HepG2 (cell line): ENCODE measurements around the gene CLDN7. TPM values are rescaled to one million over a fixed set of nuclear protein-coding genes. Genes with fewer than 3 reads are reported as not detected.

Experiments used
- AHR ChIP-seq: IDR thresholded peaks from 2 replicates; pipeline ENCODE4 v1.6.1; 2018; ENCODE audit warnings: missing genetic modification reagents, missing compliant biosample characterization
- CC2D1A ChIP-seq: sonication (generic); formaldehyde crosslinking; IDR thresholded peaks from 2 replicates; pipeline ENCODE4 v1.8.1; 2023; ENCODE audit warnings: mild to moderate bottlenecking, missing genetic modification reagents
- FOXA3 ChIP-seq: IDR thresholded peaks from 2 replicates; pipeline ENCODE4 v1.6.1; 2016; ENCODE audit warnings: missing genetic modification reagents, missing compliant biosample characterization
- MTA3 ChIP-seq: sonication (generic); formaldehyde crosslinking; IDR thresholded peaks from 2 replicates; pipeline ENCODE4 v1.4.0; 2020; ENCODE audit warnings: missing genetic modification reagents
- RELA ChIP-seq: sonication (generic); formaldehyde crosslinking; IDR thresholded peaks from 2 replicates; pipeline ENCODE4 v1.4.0; 2020; ENCODE audit warnings: missing genetic modification reagents
- polyA plus RNA-seq, 8 experiments: library from polyadenylated mRNA; depleted of rRNA in 3 of 8; stranded (reverse) in 7 of 8; unstranded in 1 of 8; fragments of >200 nt; fragmentation: Illumina TruSeq in 4 of 8; extraction: Trizol in 4 of 8; gene quantifications; 2 replicates each; pipeline versions ENCODE4 v1.2.1 to v1.2.3, GENCODE V29; 2011 to 2016; ENCODE audit warnings: low read depth in 4 of 8, missing spikeins in 1 of 8, mixed read lengths in 1 of 8; ENCODE audit not compliant: insufficient read depth in 1 of 8
- total RNA-seq, 5 experiments: library from RNA; depleted of rRNA; stranded (reverse); fragments of >200 nt; fragmentation: Illumina TruSeq; extraction: Trizol; gene quantifications; 2 replicates each; pipeline ENCODE4 v1.2.3, GENCODE V29; 2016; ENCODE audit warnings: low read depth in 1 of 5
- TF ChIP-seq, protein P1 (sequence below): sonication (generic); formaldehyde crosslinking; IDR thresholded peaks from 2 replicates; pipeline ENCODE4 v1.4.0; 2020; ENCODE audit warnings: missing genetic modification reagents, borderline replicate concordance
- TF ChIP-seq, protein P2 (sequence below): sonication (generic); formaldehyde crosslinking; IDR thresholded peaks from 2 replicates; pipeline ENCODE4 v1.8.0; 2022; ENCODE audit warnings: mild to moderate bottlenecking, missing genetic modification reagents; ENCODE audit not compliant: insufficient replicate concordance
- TF ChIP-seq, protein P3 (sequence below): sonication (generic); formaldehyde crosslinking; IDR thresholded peaks from 2 replicates; pipeline ENCODE4 v1.5.0; 2020; ENCODE audit warnings: missing genetic modification reagents
- TF ChIP-seq, protein P4 (sequence below): IDR thresholded peaks from 2 replicates; pipeline ENCODE4 v1.6.1; 2016; ENCODE audit warnings: missing compliant biosample characterization, missing genetic modification reagents, borderline replicate concordance
- TF ChIP-seq, protein P5 (sequence below): sonication (generic); formaldehyde crosslinking; IDR thresholded peaks from 2 replicates; pipeline ENCODE4 v1.8.0; 2022; ENCODE audit warnings: missing genetic modification reagents, mild to moderate bottlenecking, moderate library complexity, borderline replicate concordance
- TF ChIP-seq, protein P6 (sequence below): sonication (generic); formaldehyde crosslinking; IDR thresholded peaks from 2 replicates; pipeline ENCODE4 v1.4.0; 2020; ENCODE audit warnings: missing genetic modification reagents, borderline replicate concordance

Gene CLDN7
- total and polyA plus RNA-seq, 2 of the 13 experiments (the other 11 are each of a cell fraction or from before 2014, with no cell fraction given), result not detected

DNA sequence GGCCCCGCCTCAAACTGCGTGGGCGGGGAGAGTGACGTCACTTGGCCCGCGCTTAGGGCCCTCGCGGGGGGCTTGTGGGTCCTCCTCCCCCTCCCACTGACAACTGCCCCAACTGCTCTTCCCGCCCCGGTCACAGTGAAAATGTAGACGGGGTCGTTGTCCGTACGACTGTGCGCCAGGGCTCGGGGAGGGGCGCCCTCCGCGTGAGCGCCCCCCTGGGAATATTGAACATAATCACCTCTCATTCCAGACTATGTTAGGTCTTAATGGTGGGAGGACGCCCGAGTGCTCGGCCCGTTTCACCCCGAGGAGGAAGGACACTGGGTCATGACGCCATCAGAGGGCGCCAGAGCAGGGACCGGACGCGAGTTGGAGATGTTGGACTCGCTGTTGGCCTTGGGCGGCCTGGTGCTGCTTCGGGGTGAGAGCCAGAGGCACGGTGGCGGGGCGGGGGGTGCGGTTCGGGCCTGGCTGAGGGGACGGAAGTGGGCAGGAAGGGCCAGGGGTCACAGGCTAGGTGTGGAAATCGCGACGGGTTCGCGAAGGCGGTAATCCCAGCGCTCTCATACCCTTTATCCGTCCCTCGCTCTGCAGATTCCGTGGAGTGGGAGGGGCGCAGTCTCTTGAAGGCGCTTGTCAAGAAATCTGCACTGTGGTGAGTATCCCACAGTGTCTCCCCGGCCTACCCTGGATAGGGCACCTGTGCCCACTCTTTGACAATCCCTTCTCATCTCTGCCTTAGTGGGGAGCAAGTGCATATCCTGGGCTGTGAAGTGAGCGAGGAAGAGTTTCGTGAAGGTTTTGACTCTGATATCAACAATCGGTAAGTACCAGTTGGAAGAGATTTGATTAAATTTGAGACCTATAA lies 9.9 kb downstream of the CLDN7 start, which contains the start of gene ELP5 (continued):
- TF ChIP-seq, protein P1, sequence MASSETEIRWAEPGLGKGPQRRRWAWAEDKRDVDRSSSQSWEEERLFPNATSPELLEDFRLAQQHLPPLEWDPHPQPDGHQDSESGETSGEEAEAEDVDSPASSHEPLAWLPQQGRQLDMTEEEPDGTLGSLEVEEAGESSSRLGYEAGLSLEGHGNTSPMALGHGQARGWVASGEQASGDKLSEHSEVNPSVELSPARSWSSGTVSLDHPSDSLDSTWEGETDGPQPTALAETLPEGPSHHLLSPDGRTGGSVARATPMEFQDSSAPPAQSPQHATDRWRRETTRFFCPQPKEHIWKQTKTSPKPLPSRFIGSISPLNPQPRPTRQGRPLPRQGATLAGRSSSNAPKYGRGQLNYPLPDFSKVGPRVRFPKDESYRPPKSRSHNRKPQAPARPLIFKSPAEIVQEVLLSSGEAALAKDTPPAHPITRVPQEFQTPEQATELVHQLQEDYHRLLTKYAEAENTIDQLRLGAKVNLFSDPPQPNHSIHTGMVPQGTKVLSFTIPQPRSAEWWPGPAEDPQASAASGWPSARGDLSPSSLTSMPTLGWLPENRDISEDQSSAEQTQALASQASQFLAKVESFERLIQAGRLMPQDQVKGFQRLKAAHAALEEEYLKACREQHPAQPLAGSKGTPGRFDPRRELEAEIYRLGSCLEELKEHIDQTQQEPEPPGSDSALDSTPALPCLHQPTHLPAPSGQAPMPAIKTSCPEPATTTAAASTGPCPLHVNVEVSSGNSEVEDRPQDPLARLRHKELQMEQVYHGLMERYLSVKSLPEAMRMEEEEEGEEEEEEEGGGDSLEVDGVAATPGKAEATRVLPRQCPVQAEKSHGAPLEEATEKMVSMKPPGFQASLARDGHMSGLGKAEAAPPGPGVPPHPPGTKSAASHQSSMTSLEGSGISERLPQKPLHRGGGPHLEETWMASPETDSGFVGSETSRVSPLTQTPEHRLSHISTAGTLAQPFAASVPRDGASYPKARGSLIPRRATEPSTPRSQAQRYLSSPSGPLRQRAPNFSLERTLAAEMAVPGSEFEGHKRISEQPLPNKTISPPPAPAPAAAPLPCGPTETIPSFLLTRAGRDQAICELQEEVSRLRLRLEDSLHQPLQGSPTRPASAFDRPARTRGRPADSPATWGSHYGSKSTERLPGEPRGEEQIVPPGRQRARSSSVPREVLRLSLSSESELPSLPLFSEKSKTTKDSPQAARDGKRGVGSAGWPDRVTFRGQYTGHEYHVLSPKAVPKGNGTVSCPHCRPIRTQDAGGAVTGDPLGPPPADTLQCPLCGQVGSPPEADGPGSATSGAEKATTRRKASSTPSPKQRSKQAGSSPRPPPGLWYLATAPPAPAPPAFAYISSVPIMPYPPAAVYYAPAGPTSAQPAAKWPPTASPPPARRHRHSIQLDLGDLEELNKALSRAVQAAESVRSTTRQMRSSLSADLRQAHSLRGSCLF, result no peak
- TF ChIP-seq MTA3 (CRISPR knock-in tag), result no peak
- TF ChIP-seq, protein P2, sequence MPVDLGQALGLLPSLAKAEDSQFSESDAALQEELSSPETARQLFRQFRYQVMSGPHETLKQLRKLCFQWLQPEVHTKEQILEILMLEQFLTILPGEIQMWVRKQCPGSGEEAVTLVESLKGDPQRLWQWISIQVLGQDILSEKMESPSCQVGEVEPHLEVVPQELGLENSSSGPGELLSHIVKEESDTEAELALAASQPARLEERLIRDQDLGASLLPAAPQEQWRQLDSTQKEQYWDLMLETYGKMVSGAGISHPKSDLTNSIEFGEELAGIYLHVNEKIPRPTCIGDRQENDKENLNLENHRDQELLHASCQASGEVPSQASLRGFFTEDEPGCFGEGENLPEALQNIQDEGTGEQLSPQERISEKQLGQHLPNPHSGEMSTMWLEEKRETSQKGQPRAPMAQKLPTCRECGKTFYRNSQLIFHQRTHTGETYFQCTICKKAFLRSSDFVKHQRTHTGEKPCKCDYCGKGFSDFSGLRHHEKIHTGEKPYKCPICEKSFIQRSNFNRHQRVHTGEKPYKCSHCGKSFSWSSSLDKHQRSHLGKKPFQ (CRISPR knock-in tag), result peak; percentile 80
- TF ChIP-seq RELA, result no peak
- TF ChIP-seq, protein P3, sequence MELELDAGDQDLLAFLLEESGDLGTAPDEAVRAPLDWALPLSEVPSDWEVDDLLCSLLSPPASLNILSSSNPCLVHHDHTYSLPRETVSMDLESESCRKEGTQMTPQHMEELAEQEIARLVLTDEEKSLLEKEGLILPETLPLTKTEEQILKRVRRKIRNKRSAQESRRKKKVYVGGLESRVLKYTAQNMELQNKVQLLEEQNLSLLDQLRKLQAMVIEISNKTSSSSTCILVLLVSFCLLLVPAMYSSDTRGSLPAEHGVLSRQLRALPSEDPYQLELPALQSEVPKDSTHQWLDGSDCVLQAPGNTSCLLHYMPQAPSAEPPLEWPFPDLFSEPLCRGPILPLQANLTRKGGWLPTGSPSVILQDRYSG (CRISPR knock-in tag), result no peak
- TF ChIP-seq, protein P4, sequence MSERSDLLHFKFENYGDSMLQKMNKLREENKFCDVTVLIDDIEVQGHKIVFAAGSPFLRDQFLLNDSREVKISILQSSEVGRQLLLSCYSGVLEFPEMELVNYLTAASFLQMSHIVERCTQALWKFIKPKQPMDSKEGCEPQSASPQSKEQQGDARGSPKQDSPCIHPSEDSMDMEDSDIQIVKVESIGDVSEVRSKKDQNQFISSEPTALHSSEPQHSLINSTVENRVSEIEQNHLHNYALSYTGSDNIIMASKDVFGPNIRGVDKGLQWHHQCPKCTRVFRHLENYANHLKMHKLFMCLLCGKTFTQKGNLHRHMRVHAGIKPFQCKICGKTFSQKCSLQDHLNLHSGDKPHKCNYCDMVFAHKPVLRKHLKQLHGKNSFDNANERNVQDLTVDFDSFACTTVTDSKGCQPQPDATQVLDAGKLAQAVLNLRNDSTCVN (CRISPR knock-in tag), result peak; percentile 20
- TF ChIP-seq, protein P5, sequence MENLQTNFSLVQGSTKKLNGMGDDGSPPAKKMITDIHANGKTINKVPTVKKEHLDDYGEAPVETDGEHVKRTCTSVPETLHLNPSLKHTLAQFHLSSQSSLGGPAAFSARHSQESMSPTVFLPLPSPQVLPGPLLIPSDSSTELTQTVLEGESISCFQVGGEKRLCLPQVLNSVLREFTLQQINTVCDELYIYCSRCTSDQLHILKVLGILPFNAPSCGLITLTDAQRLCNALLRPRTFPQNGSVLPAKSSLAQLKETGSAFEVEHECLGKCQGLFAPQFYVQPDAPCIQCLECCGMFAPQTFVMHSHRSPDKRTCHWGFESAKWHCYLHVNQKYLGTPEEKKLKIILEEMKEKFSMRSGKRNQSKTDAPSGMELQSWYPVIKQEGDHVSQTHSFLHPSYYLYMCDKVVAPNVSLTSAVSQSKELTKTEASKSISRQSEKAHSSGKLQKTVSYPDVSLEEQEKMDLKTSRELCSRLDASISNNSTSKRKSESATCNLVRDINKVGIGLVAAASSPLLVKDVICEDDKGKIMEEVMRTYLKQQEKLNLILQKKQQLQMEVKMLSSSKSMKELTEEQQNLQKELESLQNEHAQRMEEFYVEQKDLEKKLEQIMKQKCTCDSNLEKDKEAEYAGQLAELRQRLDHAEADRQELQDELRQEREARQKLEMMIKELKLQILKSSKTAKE (CRISPR knock-in tag), result no peak
- TF ChIP-seq FOXA3 (CRISPR knock-in tag), result peak; percentile 55
- TF ChIP-seq CC2D1A (CRISPR knock-in tag), result no peak
- no peak for TF ChIP-seq AHR (CRISPR knock-in tag)
- TF ChIP-seq, protein P6, sequence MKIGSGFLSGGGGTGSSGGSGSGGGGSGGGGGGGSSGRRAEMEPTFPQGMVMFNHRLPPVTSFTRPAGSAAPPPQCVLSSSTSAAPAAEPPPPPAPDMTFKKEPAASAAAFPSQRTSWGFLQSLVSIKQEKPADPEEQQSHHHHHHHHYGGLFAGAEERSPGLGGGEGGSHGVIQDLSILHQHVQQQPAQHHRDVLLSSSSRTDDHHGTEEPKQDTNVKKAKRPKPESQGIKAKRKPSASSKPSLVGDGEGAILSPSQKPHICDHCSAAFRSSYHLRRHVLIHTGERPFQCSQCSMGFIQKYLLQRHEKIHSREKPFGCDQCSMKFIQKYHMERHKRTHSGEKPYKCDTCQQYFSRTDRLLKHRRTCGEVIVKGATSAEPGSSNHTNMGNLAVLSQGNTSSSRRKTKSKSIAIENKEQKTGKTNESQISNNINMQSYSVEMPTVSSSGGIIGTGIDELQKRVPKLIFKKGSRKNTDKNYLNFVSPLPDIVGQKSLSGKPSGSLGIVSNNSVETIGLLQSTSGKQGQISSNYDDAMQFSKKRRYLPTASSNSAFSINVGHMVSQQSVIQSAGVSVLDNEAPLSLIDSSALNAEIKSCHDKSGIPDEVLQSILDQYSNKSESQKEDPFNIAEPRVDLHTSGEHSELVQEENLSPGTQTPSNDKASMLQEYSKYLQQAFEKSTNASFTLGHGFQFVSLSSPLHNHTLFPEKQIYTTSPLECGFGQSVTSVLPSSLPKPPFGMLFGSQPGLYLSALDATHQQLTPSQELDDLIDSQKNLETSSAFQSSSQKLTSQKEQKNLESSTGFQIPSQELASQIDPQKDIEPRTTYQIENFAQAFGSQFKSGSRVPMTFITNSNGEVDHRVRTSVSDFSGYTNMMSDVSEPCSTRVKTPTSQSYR, result 0 out of 2 replicates have a peak, but pooled peaks have one; percentile 44
